Stimulated activated CD4-positive, alpha-beta T cell treated with anti-CD3 and anti-CD28 coated beads, Interleukin-12 subunit alpha, Interleukin-12 subunit beta, amount 100 ng/mL, for 24 hours (primary cell): ENCODE measurements around the gene RIPK3.

Source experiments
- DNase-seq, 2 experiments: peaks; one replicate each; pipeline ENCODE4 v3.0.0-alpha.2; 2020; ENCODE audit warnings: low read depth in 2 of 2

RIPK3 gene

GRCh38 chr14:24304019-24304387 lies 35.8 kb downstream of the RIPK3 start:
- no peak for DNase-seq

GRCh38 chr14:24300326-24300980 lies 39.3 kb downstream of the RIPK3 start:
- DNase-seq, result no peak

GRCh38 chr14:24299255-24300191 lies 40.3 kb downstream of the RIPK3 start, which contains the start of the genes DHRS1 and NOP9:
TSS of gene DHRS1 (minus strand) at chr14:24299780. CDS start at chr14:24299106, 674 bp downstream.
TSS of gene NOP9 (plus strand) at chr14:24299850. CDS start at chr14:24299955, 105 bp downstream.
- peak; percentile 87 to 92 for DNase-seq

GRCh38 chr14:24298892-24299254 lies 40.9 kb downstream of the RIPK3 start:
- DNase-seq, result no peak

GRCh38 chr14:24297190-24297964 lies 42.4 kb downstream of the RIPK3 start:
- no peak for DNase-seq

- DNase-seq, result peak; percentile 42 to 63
Observed at GRCh38 chr14:24296341-24297157, 43.2 kb downstream of the RIPK3 start.

- no peak for DNase-seq
Observed at GRCh38 chr14:24293525-24293924, 46.3 kb downstream of the RIPK3 start.

- no peak for DNase-seq
Observed at GRCh38 chr14:24292118-24292807, 47.5 kb downstream of the RIPK3 start.

- DNase-seq, result no peak
Observed at GRCh38 chr14:24291446-24292117, 48.2 kb downstream of the RIPK3 start.

- DNase-seq, result no peak
Observed at GRCh38 chr14:24290746-24291145, 49.0 kb downstream of the RIPK3 start.

GRCh38 chr14:24289649-24290280 lies 50.0 kb downstream of the RIPK3 start:
- peak; percentile 34 to 63 for DNase-seq

GRCh38 chr14:24286996-24287395 lies 52.8 kb downstream of the RIPK3 start:
- no peak for DNase-seq
